Activated effector memory CD4-positive, alpha-beta T cell treated with Interleukin-2 at 50 U/mL for 16 hours (primary cell): ENCODE data around the gene CES2.

Source experiments
- DNase-seq: peaks from one replicate; pipeline ENCODE4 v3.0.0-alpha.2; 2020

Gene CES2

GRCh38 chr16:66903544-66904427 is 31.5 kb upstream of the CES2 start:
- no peak for DNase-seq

- DNase-seq = no peak
Observed at GRCh38 chr16:66904428-66904845, 30.9 kb upstream of the CES2 start.

GRCh38 chr16:66904846-66905632 is 30.3 kb upstream of the CES2 start:
- no peak for DNase-seq

- DNase-seq = no peak
Observed at GRCh38 chr16:66905633-66906539, 29.4 kb upstream of the CES2 start.

GRCh38 chr16:66906916-66907836 is 28.1 kb upstream of the CES2 start:
- no peak for DNase-seq

GRCh38 chr16:66908116-66908515 is 27.2 kb upstream of the CES2 start:
- no peak for DNase-seq

- no peak for DNase-seq
Observed at GRCh38 chr16:66908762-66909559, 26.4 kb upstream of the CES2 start.

GRCh38 chr16:66910175-66910940 is 25.0 kb upstream of the CES2 start:
- DNase-seq = no peak

GRCh38 chr16:66911112-66911511 is 24.2 kb upstream of the CES2 start:
- no peak for DNase-seq

GRCh38 chr16:66911801-66912200 is 23.5 kb upstream of the CES2 start:
- DNase-seq = no peak

GRCh38 chr16:66913081-66913480 is 22.2 kb upstream of the CES2 start:
- no peak for DNase-seq

- no peak for DNase-seq
Observed at GRCh38 chr16:66913711-66914110, 21.6 kb upstream of the CES2 start.

- DNase-seq = no peak
Observed at GRCh38 chr16:66914541-66914940, 20.8 kb upstream of the CES2 start.

GRCh38 chr16:66915041-66915440 is 20.3 kb upstream of the CES2 start:
- DNase-seq = no peak

- DNase-seq = no peak
Observed at GRCh38 chr16:66916518-66916917, 18.8 kb upstream of the CES2 start.

- no peak for DNase-seq
Observed at GRCh38 chr16:66917741-66918140, 17.6 kb upstream of the CES2 start.

GRCh38 chr16:66918355-66918754 is 17.0 kb upstream of the CES2 start:
- DNase-seq = no peak

GRCh38 chr16:66918803-66919568 is 16.3 kb upstream of the CES2 start, which contains the start of gene CDH16:
Gene CDH16, minus strand, starts transcription at chr16:66918885. Its CDS starts 820 bp downstream, at chr16:66918065.
- no peak for DNase-seq
